Spleen (tissue), 11 donors: ENCODE measurements around the gene SPATA32. TPM values are rescaled to one million over a fixed set of nuclear protein-coding genes. Genes with fewer than 3 reads are reported as not detected.

Source experiments
- DNase-seq: peaks from one replicate; pipeline ENCODE4 v3.0.0-alpha.2; 2020
- H3K27ac ChIP-seq, 8 donors: fragments of 200-600 bp; sonication (generic) in 7 of 8; 1 replicate in 4 of 8; 2 replicates in 4 of 8; pipeline versions ENCODE4 v1.5.0 to v1.8.0; 2016 to 2021; ENCODE audit warnings: inconsistent platforms in 4 of 8, mild to moderate bottlenecking in 4 of 8, moderate library complexity in 1 of 8
- H3K27me3 ChIP-seq, 7 donors: fragments of 200-600 bp; sonication (generic) in 6 of 7; replicated peaks in 1 of 7; 1 replicate in 4 of 7; 2 replicates in 3 of 7; pipeline versions ENCODE4 v1.5.0 to v1.8.0; 2016 to 2021; ENCODE audit warnings: inconsistent platforms in 3 of 7, mild to moderate bottlenecking in 1 of 7
- H3K36me3 ChIP-seq, 6 donors: fragments of 200-600 bp; sonication (generic) in 5 of 6; 1 replicate in 4 of 6; 2 replicates in 2 of 6; pipeline versions ENCODE4 v1.5.0 to v1.8.0; 2016 to 2021; ENCODE audit warnings: inconsistent platforms in 2 of 6
- H3K4me1 ChIP-seq, 6 donors: fragments of 200-600 bp; sonication (generic) in 5 of 6; 1 replicate in 3 of 6; 2 replicates in 3 of 6; pipeline versions ENCODE4 v1.5.0 to v1.8.0; 2016 to 2021; ENCODE audit warnings: inconsistent platforms in 3 of 6
- H3K4me3 ChIP-seq, 8 donors: fragments of 200-600 bp; sonication (generic) in 7 of 8; 1 replicate in 4 of 8; 2 replicates in 4 of 8; pipeline versions ENCODE4 v1.5.0 to v1.8.0; 2016 to 2021; ENCODE audit warnings: inconsistent platforms in 4 of 8, mild to moderate bottlenecking in 4 of 8, moderate library complexity in 2 of 8
- H3K9me3 ChIP-seq, 8 donors: fragments of 200-600 bp; sonication (generic) in 7 of 8; 1 replicate in 4 of 8; 2 replicates in 4 of 8; pipeline versions ENCODE4 v1.5.0 to v1.8.0; 2016 to 2021; ENCODE audit warnings: inconsistent platforms in 4 of 8
- CTCF ChIP-seq, 11 experiments: fragments of 200-600 bp in 7 of 11; fragments of 450-650 bp in 4 of 11; sonication (generic) in 4 of 11; IDR thresholded peaks in 8 of 11; conservative IDR thresholded peaks in 3 of 11; 1 replicate in 7 of 11; 2 replicates in 4 of 11; pipeline versions ENCODE4 v1.4.0 to v1.8.0; 2016 to 2021; ENCODE audit warnings: antibody characterized with exemption in 11 of 11, inconsistent platforms in 4 of 11, mild to moderate bottlenecking in 1 of 11
- POLR2A ChIP-seq, 3 donors: fragments of 450-650 bp; IDR thresholded peaks; one replicate each; pipeline ENCODE4 v1.5.1; 2017; ENCODE audit warnings: antibody characterized with exemption in 3 of 3, mild to moderate bottlenecking in 1 of 3
- POLR2AphosphoS5 ChIP-seq, 3 donors: sonication (generic); formaldehyde crosslinking; IDR thresholded peaks; one replicate each; pipeline ENCODE4 v1.5.1; 2017; ENCODE audit warnings: antibody characterized with exemption in 3 of 3
- WGBS, 5 donors: extraction: QIAGEN DNeasy Blood & Tissue Kit in 3 of 5; methylation state at CpG; one replicate each; pipeline versions ENCODE4 v1.1.5 to v1.1.7; 2013 to 2018; 5-methylcytosine and 5-hydroxymethylcytosine counted together
- intact Hi-C: fragments of 100-400 bp; cut with DNase I; formaldehyde crosslinking; loops from one replicate; pipeline ENCODE4 v1.15.0; 2023; ENCODE audit warnings: low total_unique reads
- polyA plus RNA-seq, 3 donors: library from polyadenylated mRNA; stranded (reverse); fragments of 200-250 nt; gene quantifications; one replicate each; pipeline ENCODE4 v1.2.1, GENCODE V29; 2013
- total RNA-seq, 7 donors: library from RNA; depleted of rRNA in 3 of 7; stranded (reverse); fragments of >200 nt in 3 of 7; fragmentation: NEBNext Ultra II Directional in 4 of 7; extraction: Animal tissue kit (Norgen Biotek cat#: 25700) in 4 of 7; gene quantifications; one replicate each; pipeline versions ENCODE4 v1.1.0 to v1.2.1, GENCODE V29; 2016 to 2021
- donor health status: healthy with polysubstance abuse.
- donor health status: DM: no; HTN: no; CAD: no; lungs with moderate emphysema.
- donor health status: DM: no; HTN: no; CAD: no.
- donor health status: Bipolar disorder and iron deficiency.
- donor health status: healthy.
- donor health status: DM: no; HTN: no; CAD: no.
- donor health status: DM: yes; HTN: yes; CAD: no.

Gene SPATA32
- total and polyA plus RNA-seq, 10 donors: 0.08 to 0.17 (median 0.09) TPM; not detected in 7

GRCh38 chr17:45246861-45247428 lies 14.9 kb downstream of the SPATA32 start:
- Histone ChIP-seq H3K36me3 (peaks cover 0 to 71% (median 49%) of the 10 kb centered on the region in 6 donors), H3K27me3 (peaks cover 0 to 10% (median 0%) of the 10 kb centered on the region in 7 donors), H3K4me3 (peak overlapping the region; percentile 25 to 94 (median 66)), H3K4me1 (peaks cover 15 to 78% (median 36%) of the 10 kb centered on the region in 6 donors), H3K27ac (peak overlapping the region; percentile 82 to 94 (median 88)), H3K9me3 (no peaks in the 10 kb centered on the region)
- intact Hi-C loops: no loop called here
- 11 to 38% (median 28%) methylated on average over 20 to 33 of the region's 33 CpGs for WGBS, 5 donors
- TF ChIP-seq POLR2A (IDR thresholded peaks at IDR 0.05) (no peak), POLR2AphosphoS5 (IDR thresholded peaks at IDR 0.05) (peak in 1 of 3 donors; percentile 1), CTCF (IDR thresholded peaks at IDR 0.05 in 8 of 11, conservative IDR thresholded peaks at IDR 0.05 in 3 of 11) (peak in 7 of 11 experiments; percentile 21 to 56 (median 43))
- DNase-seq: peak; percentile 88

DNA sequence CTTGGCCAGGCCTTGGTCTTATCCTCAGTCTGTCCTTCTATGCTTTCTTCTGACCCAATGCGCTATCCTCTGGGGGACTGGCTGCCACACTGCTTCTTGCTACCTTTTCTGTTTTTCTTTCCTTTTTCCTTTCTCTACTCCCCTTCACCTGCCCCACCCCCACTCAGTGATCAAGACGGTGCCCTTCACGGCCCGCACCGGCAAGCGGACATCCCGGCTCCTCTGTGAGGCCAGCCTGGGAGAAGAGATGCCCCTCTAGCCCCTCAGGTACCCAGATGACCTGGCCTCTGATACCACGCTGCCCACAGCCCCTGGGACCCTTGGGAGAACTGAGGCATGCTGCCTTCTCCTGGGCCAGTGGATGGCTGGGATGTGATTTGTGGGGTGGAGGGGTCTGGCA lies 15.6 kb downstream of the SPATA32 start:
- TF ChIP-seq POLR2AphosphoS5 (IDR thresholded peaks at IDR 0.05): peak in 1 of 3 donors; percentile 6
- no peak for TF ChIP-seq CTCF (IDR thresholded peaks at IDR 0.05 in 8 of 11, conservative IDR thresholded peaks at IDR 0.05 in 3 of 11)
- no peak for TF ChIP-seq POLR2A (IDR thresholded peaks at IDR 0.05)
- peaks cover 0 to 16% (median under 1%) of the 10 kb centered on the region in 7 donors for H3K27me3 ChIP-seq
- DNase-seq: no peak
- H3K4me3 ChIP-seq: peak overlapping the region in 1 of 8 donors; percentile 94
- no peaks in the 10 kb centered on the region for H3K9me3 ChIP-seq
- intact Hi-C loops: no loop called here
- peaks cover 15 to 80% (median 38%) of the 10 kb centered on the region in 6 donors for H3K4me1 ChIP-seq
- peaks cover 0 to 77% (median 53%) of the 10 kb centered on the region in 6 donors for H3K36me3 ChIP-seq
- peak overlapping the region in 4 of 8 donors; percentile 87 to 94 (median 92) for H3K27ac ChIP-seq
- 69 to 91% (median 78%) methylated on average over 8 of the region's 8 CpGs for WGBS, 5 donors

- intact Hi-C loops: no loop called here
- H3K4me1 ChIP-seq: peaks cover 15 to 80% (median 40%) of the 10 kb centered on the region in 6 donors
Observed at GRCh38 chr17:45244725-45245656, 16.9 kb downstream of the SPATA32 start.

More at GRCh38 chr17:45244725-45245656, 16.9 kb downstream of the SPATA32 start:
- Histone ChIP-seq H3K27ac (peak overlapping the region in 2 of 8 donors; percentile 4 to 21), H3K9me3 (no peaks in the 10 kb centered on the region), H3K27me3 (peaks cover 0 to 27% (median 9%) of the 10 kb centered on the region in 7 donors), H3K36me3 (peaks cover 0 to 79% (median 67%) of the 10 kb centered on the region in 6 donors), H3K4me3 (no peak overlapping the region)
- TF ChIP-seq CTCF (IDR thresholded peaks at IDR 0.05 in 8 of 11, conservative IDR thresholded peaks at IDR 0.05 in 3 of 11) (no peak), POLR2AphosphoS5 (IDR thresholded peaks at IDR 0.05) (peak in 2 of 3 donors; percentile 16 to 44)
- no peak for DNase-seq
- WGBS, 5 donors: 88 to 94% (median 94%) methylated on average over 17 to 21 of the region's 21 CpGs
